Stimulated activated CD8-positive, alpha-beta memory T cell treated with anti-CD3 and anti-CD28 coated beads, Interleukin-12 subunit alpha, Interleukin-12 subunit beta, amount 100 ng/mL, for 4 hours (primary cell): Measurements from ENCODE around the gene TTC33.
"Not testable (repeated sequence)": the region's sequence is repeated elsewhere in the genome, so short reads cannot be mapped to it uniquely, and the experiment has no call there.

Experiments
- DNase-seq: peaks from one replicate; pipeline ENCODE4 v3.0.0-alpha.2; 2020; ENCODE audit warnings: low read depth

Gene TTC33

GRCh38 chr5:40652441-40653220 is 103.1 kb downstream of the TTC33 start:
- no peak for DNase-seq

- DNase-seq: no peak
These were observed 104.6 kb downstream of the TTC33 start for GRCh38 chr5:40651201-40651600.

GRCh38 chr5:40649463-40650030 is 106.2 kb downstream of the TTC33 start:
- no peak for DNase-seq

- no peak for DNase-seq
These were observed 107.6 kb downstream of the TTC33 start for GRCh38 chr5:40648150-40648549.

- no peak for DNase-seq
These were observed 109.5 kb downstream of the TTC33 start for GRCh38 chr5:40646266-40646665.

- not testable (repeated sequence) for DNase-seq
These were observed 116.2 kb downstream of the TTC33 start for GRCh38 chr5:40639531-40639930.

GRCh38 chr5:40634593-40634992 is 121.2 kb downstream of the TTC33 start:
- DNase-seq: no peak

GRCh38 chr5:40634154-40634553 is 121.6 kb downstream of the TTC33 start:
- no peak for DNase-seq

- no peak for DNase-seq
These were observed 124.5 kb downstream of the TTC33 start for GRCh38 chr5:40631236-40631635.

GRCh38 chr5:40630126-40630525 is 125.6 kb downstream of the TTC33 start:
- DNase-seq: no peak

- no peak for DNase-seq
These were observed 127.4 kb downstream of the TTC33 start for GRCh38 chr5:40628407-40628806.

GRCh38 chr5:40627706-40628105 is 128.1 kb downstream of the TTC33 start:
- no peak for DNase-seq

GRCh38 chr5:40626801-40627200 is 129.0 kb downstream of the TTC33 start:
- DNase-seq: no peak

GRCh38 chr5:40623480-40624420 is 132.0 kb downstream of the TTC33 start:
- DNase-seq: no peak

- no peak for DNase-seq
These were observed 133.1 kb downstream of the TTC33 start for GRCh38 chr5:40622463-40623252.

GRCh38 chr5:40619421-40619820 is 136.3 kb downstream of the TTC33 start:
- DNase-seq: no peak

- DNase-seq: no peak
These were observed 136.8 kb downstream of the TTC33 start for GRCh38 chr5:40618926-40619325.

GRCh38 chr5:40616781-40617180 is 139.0 kb downstream of the TTC33 start:
- no peak for DNase-seq

- no peak for DNase-seq
These were observed 140.1 kb downstream of the TTC33 start for GRCh38 chr5:40615586-40616170.

GRCh38 chr5:40614923-40615585 is 140.7 kb downstream of the TTC33 start:
- DNase-seq: no peak

- DNase-seq: no peak
These were observed 141.3 kb downstream of the TTC33 start for GRCh38 chr5:40614466-40614865.
